BE2C (cell line): ENCODE results near the gene TFDP1.

Experiments
- DNase-seq: peaks from one replicate; pipeline ENCODE4 v3.0.0-alpha.2; 2020
- H3K27me3 ChIP-seq: fragments of 250-450 bp; sonication (Bioruptor Pico); 2 replicates; pipeline ENCODE4 v1.5.1; 2020; ENCODE audit warnings: mild to moderate bottlenecking
- H3K36me3 ChIP-seq: fragments of 250-450 bp; sonication (Bioruptor Pico); 2 replicates; pipeline ENCODE4 v1.5.1; 2020; ENCODE audit warnings: mild to moderate bottlenecking
- H3K4me1 ChIP-seq: fragments of 250-450 bp; sonication (Bioruptor Pico); 2 replicates; pipeline ENCODE4 v1.5.1; 2020
- H3K4me3 ChIP-seq: 2 replicates; pipeline ENCODE4 v1.5.1; 2011; ENCODE audit warnings: low read depth, low read length
- H3K9me3 ChIP-seq: fragments of 250-450 bp; sonication (Bioruptor Pico); 2 replicates; pipeline ENCODE4 v1.5.1; 2020
- TF ChIP-seq, protein P1 (sequence below): IDR thresholded peaks from 2 replicates; pipeline ENCODE4 v1.5.1; 2012; ENCODE audit warnings: mild to moderate bottlenecking, low read depth, low read length

The TFDP1 gene

DNA sequence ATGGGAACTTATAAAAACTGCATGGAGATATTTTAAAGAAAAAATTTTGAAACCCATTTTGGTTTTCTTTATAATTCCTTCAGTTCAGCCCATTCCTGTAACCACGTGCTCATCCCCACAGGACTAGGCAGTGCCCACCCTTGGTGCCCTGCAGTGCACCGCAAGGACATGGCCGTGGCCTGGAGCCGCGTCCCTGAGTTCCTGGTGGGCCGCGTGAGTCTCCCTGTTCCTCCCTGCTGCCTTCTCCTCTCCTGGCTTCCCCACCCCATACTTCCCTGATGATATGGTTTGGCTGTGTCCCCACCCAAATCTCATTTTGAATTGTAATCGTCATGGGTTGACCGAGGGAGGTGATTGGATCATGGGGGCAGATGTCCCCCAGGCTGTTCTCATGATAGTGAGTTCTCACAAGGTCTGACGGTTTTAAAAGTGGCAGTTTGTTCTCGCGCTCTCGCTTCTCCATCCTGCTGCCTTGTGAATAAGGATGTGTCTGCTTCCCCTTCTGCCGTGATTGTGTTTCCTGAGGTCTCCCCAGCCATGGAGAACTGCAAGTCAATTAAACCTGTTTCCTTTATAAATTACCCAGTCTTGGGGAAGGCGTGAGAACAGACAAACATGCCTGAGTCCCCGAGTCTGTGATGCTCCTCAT, 31.6 kb upstream of the TFDP1 start:
- Histone ChIP-seq H3K36me3 (peaks cover 7% of the 10 kb centered on the region), H3K27me3 (no peaks in the 10 kb centered on the region), H3K4me1 (peaks cover 15% of the 10 kb centered on the region), H3K9me3 (no peaks in the 10 kb centered on the region), H3K4me3 (no peak overlapping the region)
- DNase-seq = no peak
- TF ChIP-seq, protein P1, sequence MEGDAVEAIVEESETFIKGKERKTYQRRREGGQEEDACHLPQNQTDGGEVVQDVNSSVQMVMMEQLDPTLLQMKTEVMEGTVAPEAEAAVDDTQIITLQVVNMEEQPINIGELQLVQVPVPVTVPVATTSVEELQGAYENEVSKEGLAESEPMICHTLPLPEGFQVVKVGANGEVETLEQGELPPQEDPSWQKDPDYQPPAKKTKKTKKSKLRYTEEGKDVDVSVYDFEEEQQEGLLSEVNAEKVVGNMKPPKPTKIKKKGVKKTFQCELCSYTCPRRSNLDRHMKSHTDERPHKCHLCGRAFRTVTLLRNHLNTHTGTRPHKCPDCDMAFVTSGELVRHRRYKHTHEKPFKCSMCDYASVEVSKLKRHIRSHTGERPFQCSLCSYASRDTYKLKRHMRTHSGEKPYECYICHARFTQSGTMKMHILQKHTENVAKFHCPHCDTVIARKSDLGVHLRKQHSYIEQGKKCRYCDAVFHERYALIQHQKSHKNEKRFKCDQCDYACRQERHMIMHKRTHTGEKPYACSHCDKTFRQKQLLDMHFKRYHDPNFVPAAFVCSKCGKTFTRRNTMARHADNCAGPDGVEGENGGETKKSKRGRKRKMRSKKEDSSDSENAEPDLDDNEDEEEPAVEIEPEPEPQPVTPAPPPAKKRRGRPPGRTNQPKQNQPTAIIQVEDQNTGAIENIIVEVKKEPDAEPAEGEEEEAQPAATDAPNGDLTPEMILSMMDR = no peak

DNA sequence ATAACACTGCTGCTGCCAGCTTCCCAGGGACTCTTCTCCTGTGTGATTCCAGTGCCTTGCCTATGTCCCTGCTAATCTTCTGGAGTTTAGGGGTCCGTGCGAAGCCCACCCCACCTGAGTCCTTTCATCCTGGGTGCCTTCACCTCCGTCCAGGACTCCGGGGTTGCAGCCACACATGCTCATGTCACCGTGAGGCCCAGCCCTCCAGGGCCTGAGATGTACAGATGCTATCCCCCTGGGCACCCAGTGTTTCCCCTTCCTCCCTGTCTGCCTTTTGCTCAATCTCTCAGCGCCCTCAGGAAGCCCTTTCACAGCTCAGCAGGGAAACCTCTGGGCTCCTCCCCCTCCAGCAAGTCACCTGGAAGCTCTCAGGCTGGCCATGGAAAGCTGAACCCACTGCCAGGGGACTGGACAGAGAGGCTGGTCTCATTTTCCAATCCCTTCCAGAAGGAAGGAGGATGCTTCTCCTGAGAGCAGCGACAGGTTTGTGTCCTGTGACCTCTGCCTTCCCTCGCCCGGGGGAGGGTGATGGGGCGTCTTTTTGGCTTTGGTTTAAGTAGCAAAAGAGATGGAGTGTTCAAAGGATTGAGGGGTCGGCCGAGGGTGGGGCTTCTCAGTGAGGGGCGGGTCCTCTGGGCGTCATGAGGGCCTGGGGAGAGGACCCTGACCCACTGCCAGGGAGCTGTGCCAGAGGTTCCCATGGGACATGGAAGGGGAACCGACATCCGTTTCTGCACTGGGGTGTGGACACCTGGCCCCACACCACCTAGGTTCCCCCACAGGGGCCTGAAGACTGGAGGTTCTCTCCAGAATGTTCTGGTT, 30.8 kb upstream of the TFDP1 start:
- H3K27me3 ChIP-seq = no peaks in the 10 kb centered on the region
- TF ChIP-seq, protein P1 = no peak
- H3K4me3 ChIP-seq = no peak overlapping the region
- H3K4me1 ChIP-seq = peaks cover 7% of the 10 kb centered on the region
- DNase-seq = no peak
- peaks cover 7% of the 10 kb centered on the region for H3K36me3 ChIP-seq
- no peaks in the 10 kb centered on the region for H3K9me3 ChIP-seq

DNA sequence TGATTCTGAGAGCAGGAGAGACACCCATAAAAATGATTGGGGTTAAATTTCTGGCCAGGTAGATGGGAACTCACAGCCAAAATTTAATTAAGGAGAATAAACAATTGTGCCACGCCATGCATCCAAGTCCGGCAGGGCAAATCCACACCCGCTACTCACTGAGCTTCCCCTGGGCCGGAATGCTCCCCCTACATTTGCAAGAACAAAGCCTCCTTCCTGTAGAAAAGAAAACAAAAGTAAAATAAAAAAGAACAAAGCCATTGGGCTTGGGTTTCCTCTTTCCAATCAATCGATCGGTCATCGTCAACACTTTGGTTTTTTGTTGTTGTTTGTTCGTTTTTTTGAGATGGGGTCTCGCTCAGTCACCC, 30.2 kb upstream of the TFDP1 start:
- TF ChIP-seq, protein P1 = no peak
- H3K9me3 ChIP-seq = no peaks in the 10 kb centered on the region
- DNase-seq = no peak
- H3K4me1 ChIP-seq = peaks cover 4% of the 10 kb centered on the region
- H3K36me3 ChIP-seq = peaks cover 7% of the 10 kb centered on the region
- no peak overlapping the region for H3K4me3 ChIP-seq
- H3K27me3 ChIP-seq = no peaks in the 10 kb centered on the region

DNA sequence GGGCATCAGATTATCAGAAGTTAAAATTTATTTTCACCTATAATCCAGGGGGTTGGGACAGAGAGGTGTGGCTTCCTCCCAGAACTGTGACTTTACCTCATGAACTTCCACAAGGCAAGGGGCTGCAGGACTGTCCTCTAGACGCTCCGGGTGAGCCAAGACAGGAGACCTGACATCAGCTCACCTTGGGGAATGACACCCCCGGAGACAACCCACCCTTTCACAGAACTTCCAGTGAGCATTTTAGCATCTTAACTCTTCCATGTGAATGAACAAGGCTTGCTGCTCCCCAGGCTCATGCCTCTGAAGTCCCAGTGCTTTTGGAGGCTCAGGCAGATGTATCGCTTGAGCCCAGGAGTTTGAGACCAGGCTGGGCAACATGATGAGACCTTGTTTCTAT, 29.4 kb upstream of the TFDP1 start:
- Histone ChIP-seq H3K27me3 (no peaks in the 10 kb centered on the region), H3K4me1 (peaks cover 3% of the 10 kb centered on the region), H3K9me3 (no peaks in the 10 kb centered on the region), H3K4me3 (no peak overlapping the region), H3K36me3 (peaks cover 7% of the 10 kb centered on the region)
- DNase-seq = no peak
- TF ChIP-seq, protein P1 = no peak

DNA sequence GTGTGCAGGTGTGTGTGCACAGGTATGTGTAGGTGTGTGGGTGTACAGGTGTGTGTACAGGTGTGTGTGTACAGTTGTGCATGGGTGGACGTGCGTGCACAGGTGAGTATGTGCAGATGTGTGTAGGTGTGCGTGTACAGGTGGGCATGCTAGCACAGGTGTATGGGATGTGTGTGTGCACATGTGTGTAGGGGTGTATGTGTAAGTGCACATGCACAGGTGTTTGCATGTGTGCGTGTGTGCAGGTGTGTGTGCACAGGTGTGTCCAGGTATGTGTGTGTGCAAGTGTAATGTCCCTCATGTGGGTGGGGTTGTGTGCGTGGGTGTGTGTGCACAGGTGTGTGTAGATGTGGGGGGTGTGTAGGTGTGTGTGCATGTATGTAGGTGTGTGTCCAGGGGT, 27.5 kb upstream of the TFDP1 start:
- no peaks in the 10 kb centered on the region for H3K27me3 ChIP-seq
- peaks cover under 1% of the 10 kb centered on the region; the same call in 1 of the 2 replicates for H3K36me3 ChIP-seq
- no peak for DNase-seq
- H3K4me3 ChIP-seq = no peak overlapping the region
- peaks cover 3% of the 10 kb centered on the region for H3K4me1 ChIP-seq
- TF ChIP-seq, protein P1 = no peak
- H3K9me3 ChIP-seq = no peaks in the 10 kb centered on the region

DNA sequence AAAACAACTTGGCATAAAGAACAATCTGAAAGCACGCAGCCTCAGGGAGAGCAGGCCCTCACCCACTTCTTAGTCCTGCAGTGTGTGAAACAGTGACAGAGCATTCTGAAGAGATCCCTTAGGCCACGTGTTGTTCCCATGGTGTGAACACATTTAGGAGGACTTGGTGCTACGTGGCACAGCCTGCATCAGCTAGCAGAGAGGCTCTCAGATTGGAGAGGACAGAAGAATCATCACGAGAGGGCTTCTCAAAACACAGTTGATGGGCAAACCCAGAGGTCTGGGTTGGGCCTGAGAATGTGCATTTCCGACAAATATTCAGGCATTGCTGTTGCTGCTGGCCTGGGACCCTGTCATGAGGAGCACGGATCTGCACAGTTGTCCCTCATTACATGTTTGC, 26.1 kb upstream of the TFDP1 start:
- Histone ChIP-seq H3K27me3 (no peaks in the 10 kb centered on the region), H3K4me1 (peaks cover 7% of the 10 kb centered on the region), H3K4me3 (no peak overlapping the region), H3K9me3 (no peaks in the 10 kb centered on the region), H3K36me3 (no peaks in the 10 kb centered on the region)
- TF ChIP-seq, protein P1 = no peak
- DNase-seq = no peak
